Body of pancreas (tissue), 4 donors: ENCODE data around the gene ECM2.

Source experiments
- CTCF ChIP-seq, 7 experiments: fragments of 450-650 bp in 4 of 7; fragments of 200-600 bp in 3 of 7; sonication (generic) in 3 of 7; IDR thresholded peaks; one replicate each; pipeline ENCODE4 v1.5.1; 2016 to 2019; ENCODE audit warnings: antibody characterized with exemption in 7 of 7
- POLR2A ChIP-seq, 3 donors: fragments of 450-650 bp; IDR thresholded peaks; one replicate each; pipeline ENCODE4 v1.6.1; 2016; ENCODE audit warnings: antibody characterized with exemption in 3 of 3, mild to moderate bottlenecking in 2 of 3

GRCh38 chr9:92538541-92538940 is 2.8 kb upstream of the ECM2 start:
- TF ChIP-seq CTCF (IDR thresholded peaks at IDR 0.05) (no peak), POLR2A (IDR thresholded peaks at IDR 0.05) (no peak)
